ENCODE results near the gene ATRN.
"Not testable (repeated sequence)": the region's sequence is repeated elsewhere in the genome, so short reads cannot be mapped to it uniquely, and the experiment has no call there.

Gene ATRN

GRCh38 chr20:3521852-3522740, 51.3 kb downstream of the ATRN start:
- DNase-seq, result no peak

DNA sequence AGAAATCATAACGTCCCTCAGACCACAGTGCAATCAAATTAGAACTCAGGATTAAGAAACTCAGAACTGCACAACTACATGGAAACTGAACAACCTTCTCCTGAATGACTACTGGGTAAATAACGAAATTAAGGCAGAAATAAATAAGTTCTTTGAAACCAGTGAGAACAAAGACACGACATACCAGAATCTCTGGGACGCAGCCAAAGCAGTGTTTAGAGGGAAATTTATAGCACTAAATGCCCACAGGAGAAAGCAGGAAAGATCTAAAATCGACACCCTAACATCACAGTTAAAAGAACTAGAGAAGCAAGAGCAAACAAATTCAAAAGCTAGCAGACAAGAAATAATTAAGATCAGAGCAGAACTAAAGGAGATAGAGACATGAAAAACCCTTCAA, 53.9 kb downstream of the ATRN start:
- not testable (repeated sequence) for DNase-seq

DNA sequence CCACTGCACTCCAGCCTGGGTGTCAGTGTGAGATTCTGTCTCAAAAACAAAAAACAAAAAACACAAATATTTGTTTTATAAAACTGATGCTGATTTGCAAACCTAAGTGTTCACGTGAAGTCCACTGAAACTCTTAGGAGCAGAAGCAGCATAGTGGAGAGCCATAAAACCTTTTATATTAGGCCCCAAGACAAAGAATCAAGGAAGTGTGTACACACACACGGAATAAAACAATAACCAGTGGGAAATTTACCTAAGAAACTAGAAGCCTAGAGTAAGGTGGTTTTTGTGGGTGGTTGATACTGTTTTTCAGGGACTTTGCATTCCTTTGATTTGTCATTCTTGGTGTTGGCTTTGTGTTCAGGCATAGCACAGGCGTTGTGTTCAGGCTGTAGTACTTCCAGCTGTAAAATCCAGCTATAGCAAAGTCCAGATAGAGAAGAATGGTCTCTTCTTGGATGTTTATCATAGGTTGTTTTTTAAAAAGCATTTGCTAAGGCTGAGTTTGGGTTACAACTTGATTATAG, 61.3 kb downstream of the ATRN start:
- DNase-seq, result no peak

DNA sequence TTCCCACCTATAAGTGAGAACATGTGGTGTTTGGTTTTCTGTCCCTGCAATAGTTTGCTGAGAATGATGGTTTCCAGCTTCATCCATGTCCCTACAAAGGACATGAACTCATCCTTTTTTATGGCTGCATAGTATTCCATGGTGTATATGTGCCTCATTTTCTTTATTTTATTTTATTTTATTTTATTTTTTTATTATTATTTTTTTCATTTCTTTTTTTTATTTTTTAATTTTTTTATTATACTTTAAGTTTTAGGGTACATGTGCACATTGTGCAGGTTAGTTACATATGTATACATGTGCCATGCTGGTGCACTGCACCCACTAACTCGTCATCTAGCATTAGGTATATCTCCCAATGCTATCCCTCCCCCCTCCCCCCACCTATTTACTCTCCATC, 66.9 kb downstream of the ATRN start:
- not testable (repeated sequence) for DNase-seq

DNA sequence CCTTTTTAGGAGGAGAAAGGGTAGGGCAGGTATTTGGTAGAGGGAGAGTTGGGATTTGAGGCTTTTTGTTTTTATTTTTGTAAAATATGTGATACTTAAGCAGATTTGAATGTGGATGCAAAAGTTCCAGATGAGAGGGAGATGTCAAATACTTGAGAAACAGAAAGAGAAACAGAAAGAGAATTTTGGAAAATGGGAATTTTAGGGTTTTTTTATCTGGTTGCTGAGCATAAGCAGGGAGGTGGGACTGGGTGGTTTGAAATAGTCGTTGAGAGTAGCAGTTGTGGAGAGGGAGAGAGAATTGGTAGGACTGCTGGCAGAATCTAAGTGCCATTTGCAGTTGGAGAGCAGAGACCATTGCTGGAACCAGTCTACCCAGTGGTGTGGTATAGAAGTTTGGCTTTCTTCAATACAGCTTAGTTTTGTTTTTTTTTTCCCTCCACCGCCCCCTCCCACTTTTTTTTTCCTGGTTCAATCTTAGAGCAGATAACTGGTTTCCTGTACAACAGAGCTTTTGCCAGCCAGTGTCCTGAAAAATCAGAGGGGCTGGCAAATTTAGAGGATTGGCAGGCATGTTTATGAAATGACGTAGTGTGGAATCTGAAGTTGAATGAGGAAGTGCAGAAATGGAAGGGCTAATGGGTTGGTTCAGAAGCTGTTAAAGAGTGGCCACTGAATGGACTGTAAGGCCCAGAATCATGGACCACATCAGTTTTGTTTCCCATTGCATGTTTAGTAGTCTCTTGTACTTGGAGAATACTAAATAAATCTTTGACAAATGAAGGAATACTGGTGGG, 68.7 kb downstream of the ATRN start:
- no peak for DNase-seq

DNA sequence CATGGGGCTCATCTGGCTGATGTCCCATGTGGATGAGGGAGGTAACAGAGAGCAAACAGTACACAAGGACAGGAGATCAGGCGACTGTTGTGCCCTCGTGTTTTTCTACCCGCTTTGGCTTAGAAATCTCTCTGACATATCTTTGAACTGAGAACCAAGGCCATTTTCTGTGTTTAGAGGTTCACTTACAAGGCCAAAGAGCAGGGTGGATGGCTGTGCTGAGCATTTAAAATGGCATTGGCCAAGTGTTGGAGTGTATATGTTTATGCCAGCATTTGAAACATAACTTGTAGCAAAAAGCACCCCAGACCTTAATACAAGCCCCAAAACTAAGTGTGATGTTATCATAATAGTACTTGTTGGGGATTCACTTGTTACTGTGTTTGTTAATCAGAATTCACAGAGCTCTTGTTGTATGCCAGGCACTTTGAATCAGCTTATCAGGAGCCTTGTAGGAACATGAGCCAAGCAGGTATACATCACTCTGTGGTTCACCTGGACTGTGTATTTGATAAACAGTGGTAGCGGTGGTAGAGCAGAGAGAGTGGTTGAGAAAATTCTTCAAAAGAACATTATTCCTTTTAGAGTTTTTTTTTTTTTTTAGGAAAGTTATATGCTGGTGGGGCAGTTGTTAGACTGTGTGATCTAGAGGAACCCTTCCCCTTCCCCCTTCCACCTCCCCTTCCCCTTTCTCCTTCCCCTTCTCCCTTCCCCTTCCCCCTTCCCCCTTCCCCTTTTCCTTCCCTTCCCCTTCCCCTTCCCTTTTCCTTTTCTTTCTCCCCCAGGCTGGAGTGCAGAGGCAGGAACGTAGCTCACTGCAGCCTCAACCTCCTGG, 71.3 kb downstream of the ATRN start:
- no peak for DNase-seq

- DNase-seq, result no peak
Observed at GRCh38 chr20:3543901-3544507, 73.2 kb downstream of the ATRN start.

DNA sequence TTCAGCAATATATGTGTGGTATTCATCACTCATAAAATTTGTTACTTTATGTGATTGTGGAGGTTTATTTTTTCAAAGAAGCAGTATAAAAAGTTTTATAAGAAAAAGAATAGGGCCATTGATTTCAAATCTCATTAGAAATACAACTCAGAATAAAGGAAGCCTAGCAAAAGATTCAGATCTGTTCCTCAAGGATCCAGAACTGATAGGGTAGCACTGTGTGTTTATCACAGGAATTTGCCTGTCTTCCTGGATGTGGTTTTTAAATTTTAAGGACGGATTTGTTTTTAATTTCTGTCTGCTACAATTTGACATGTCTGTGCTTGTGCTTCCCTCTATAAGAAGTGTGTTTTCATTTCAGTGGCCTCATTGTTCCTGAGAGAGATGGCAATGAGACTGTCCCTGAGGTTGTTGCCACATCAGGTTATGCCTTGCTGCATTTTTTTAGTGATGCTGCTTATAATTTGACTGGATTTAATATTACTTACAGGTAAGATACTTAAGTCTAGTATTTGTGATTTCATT, 74.6 kb downstream of the ATRN start:
- DNase-seq, result no peak

GRCh38 chr20:3547906-3548305, 77.1 kb downstream of the ATRN start:
- DNase-seq, result no peak

GRCh38 chr20:3550837-3551236, 80.0 kb downstream of the ATRN start:
- no peak for DNase-seq

DNA sequence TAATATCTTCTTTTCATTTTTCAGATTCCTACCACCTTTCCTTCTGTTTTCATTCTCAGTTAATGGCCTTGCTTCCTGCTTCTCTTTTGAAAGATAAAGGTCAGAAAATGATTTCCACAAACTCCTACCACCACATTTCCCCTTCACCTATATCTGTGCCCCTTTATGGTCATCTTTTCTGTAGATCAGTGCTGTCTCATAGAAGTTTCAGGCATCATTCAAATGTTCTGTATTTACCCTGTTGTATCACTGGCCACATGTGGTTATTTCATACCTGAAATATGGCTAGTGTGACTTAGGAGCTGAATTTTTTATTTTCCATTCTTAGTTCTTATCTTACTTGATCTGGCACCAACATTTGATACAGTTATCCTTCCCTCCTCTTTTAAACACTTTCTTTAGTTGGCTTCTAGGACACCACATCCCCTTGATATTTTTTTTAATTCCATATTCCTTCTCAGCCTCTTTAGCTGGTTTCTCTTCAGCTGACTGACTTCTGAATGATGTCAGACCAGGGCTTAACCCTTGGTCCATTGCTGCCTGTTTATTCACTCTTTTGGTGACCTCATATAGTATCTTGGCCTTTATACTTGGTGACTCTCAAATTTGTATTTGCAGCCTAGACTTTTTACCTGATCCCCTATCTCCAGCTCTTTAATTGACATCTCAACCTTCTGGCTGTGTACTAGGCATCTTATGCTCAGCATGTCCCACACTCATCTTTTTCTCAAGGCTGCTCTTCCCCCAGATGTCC, 81.0 kb downstream of the ATRN start:
- no peak for DNase-seq

GRCh38 chr20:3553663-3554062, 82.8 kb downstream of the ATRN start:
- DNase-seq, result no peak

DNA sequence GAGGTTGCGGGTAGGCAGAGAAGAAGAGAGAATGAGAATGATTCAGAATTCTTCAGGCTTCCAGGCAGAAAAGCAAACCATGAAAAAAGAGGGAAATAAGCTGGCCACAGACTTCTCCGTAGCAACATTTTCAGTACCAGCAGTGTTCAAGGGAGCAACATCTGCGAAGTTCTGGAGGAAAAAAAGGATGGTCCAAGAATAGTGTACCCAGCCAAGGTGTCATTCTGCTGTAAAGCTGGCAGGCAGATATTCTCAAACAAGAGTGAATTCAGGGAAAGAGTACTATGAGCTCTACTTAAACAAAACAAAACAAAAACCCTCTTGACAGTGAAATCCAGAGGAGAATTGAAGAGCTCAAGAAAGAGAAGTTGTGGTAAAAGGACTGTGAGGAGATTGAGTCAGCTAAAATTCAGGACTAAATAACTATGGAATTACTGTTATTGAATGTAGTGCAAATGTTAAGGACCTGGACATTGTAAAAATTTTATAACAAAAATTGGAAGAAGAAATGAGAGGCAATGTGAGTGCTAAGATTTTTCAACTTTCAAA, 86.5 kb downstream of the ATRN start:
- DNase-seq, result peak; percentile 27

GRCh38 chr20:3559231-3559630, 88.4 kb downstream of the ATRN start:
- DNase-seq, result no peak

GRCh38 chr20:3559637-3560036, 88.8 kb downstream of the ATRN start:
- DNase-seq, result no peak

GRCh38 chr20:3560162-3560561, 89.3 kb downstream of the ATRN start:
- no peak for DNase-seq

DNA sequence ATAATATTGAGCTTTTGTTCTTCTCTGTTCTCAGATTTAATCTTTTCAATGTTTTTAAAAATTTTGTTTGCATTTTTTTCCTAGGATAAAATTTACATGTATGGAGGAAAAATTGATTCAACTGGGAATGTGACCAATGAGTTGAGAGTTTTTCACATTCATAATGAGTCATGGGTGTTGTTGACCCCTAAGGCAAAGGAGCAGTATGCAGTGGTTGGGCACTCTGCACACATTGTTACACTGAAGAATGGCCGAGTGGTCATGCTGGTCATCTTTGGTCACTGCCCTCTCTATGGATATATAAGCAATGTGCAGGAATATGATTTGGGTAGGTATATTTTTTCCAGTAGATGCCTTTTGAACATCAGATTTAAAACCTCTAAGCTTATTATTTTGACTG, 89.8 kb downstream of the ATRN start:
- DNase-seq, result no peak

GRCh38 chr20:3563133-3563532, 92.3 kb downstream of the ATRN start:
- no peak for DNase-seq

DNA sequence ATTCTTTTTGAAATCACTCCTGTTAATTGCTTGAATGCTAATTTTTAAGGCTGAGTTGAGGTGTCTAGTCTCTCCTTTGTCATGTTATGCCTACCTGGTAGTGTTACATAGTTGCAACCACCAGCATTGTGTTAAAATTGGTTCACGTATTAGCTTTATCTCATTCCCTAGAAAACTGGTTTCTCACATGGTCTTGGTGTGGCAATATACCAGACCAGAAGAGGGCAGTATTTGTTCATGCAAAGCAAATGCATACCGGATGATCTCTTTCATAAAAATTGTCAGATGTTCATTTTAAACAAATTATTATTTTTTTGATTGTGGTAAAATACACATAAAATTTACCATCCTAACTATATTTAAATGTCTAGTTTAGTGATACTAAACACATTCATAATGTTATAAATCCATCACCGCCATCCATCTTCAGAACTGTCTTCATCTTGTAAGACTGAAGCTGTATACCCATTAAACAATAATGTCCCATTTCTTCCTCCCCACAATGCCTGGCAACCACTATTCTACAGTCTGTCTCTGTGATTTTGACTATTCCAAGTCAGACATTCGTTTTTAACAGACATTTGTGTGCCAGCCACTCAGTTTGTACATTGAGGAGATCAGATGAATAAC, 92.8 kb downstream of the ATRN start:
- peak; percentile 73 for DNase-seq

DNA sequence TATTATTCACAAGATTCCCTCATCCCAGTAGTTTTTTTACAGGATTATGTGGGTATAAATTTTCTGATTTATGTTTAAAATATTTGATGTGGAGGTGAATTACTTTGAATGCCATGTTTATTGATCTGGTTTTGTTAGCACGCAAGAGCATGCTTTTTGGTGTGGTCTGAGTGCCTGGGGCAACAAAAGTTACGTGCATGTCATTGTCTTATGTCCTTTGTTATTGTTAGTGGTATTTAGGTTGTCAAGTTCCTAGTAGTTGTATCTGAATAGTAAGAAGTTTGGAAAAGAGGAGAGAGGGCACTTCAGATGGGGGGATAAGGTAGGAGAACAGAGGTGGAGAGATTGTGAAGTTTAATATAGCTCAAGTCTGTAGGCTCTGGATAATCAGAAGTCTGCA, 95.0 kb downstream of the ATRN start:
- no peak for DNase-seq

- no peak for DNase-seq
Observed at GRCh38 chr20:3572151-3572550, 101.3 kb downstream of the ATRN start.
